WTC11 (cell line): ENCODE measurements around the gene CCDC57. TPM values are rescaled to one million over a fixed set of nuclear protein-coding genes. Genes with fewer than 3 reads are reported as not detected.

Source experiments
- ATAC-seq: fragments of 200-7000 bp; cut with Tn5 transposase; 2 replicates; pipeline ENCODE4 v1.10.0; 2021; ENCODE audit warnings: mild to moderate bottlenecking, moderate library complexity
- CTCF ChIA-PET: fragments of 300-600 bp; sonication (Branson Sonifier 250); formaldehyde crosslinking; loops from one replicate; lab custom pipeline; 2021; ENCODE audit warnings: antibody characterized with exemption; lab: Charles Lee
- POLR2A ChIA-PET: fragments of 350-600 bp; sonication (Branson Sonifier 250); formaldehyde crosslinking; loops from one replicate; lab custom pipeline; 2021; ENCODE audit warnings: antibody characterized with exemption; lab: Charles Lee
- DNase-seq: peaks from one replicate; pipeline ENCODE4 v3.0.0; 2021; ENCODE audit warnings: low spot score
- H3K27ac Mint-ChIP-seq: 2 replicates; pipeline ENCODE4 v1.8.0; 2021; ENCODE audit warnings: mixed read lengths
- H3K27me3 Mint-ChIP-seq: 2 replicates; pipeline ENCODE4 v1.8.0; 2021; ENCODE audit warnings: low read depth, mild to moderate bottlenecking, moderate library complexity, mixed read lengths
- H3K36me3 Mint-ChIP-seq: 2 replicates; pipeline ENCODE4 v1.8.0; 2021; ENCODE audit warnings: mixed read lengths
- H3K4me1 Mint-ChIP-seq: 2 replicates; pipeline ENCODE4 v1.8.0; 2022; ENCODE audit warnings: mixed read lengths
- H3K4me3 Mint-ChIP-seq: 2 replicates; pipeline ENCODE4 v1.8.0; 2021; ENCODE audit warnings: mild to moderate bottlenecking, moderate library complexity, mixed read lengths
- H3K9me3 Mint-ChIP-seq: 2 replicates; pipeline ENCODE4 v1.8.0; 2021; ENCODE audit warnings: mixed read lengths
- AFF4 ChIP-seq: sonication (generic); formaldehyde crosslinking; IDR thresholded peaks from 2 replicates; pipeline ENCODE4 v1.8.1; 2023; ENCODE audit warnings: mild to moderate bottlenecking, missing genetic modification reagents, borderline replicate concordance
- ARID4B ChIP-seq: sonication (generic); formaldehyde crosslinking; IDR thresholded peaks from 2 replicates; pipeline ENCODE4 v1.8.0; 2023; ENCODE audit warnings: missing genetic modification reagents, mild to moderate bottlenecking, borderline replicate concordance
- ATF6 ChIP-seq: sonication (generic); formaldehyde crosslinking; IDR thresholded peaks from 2 replicates; pipeline ENCODE4 v1.8.1; 2023; ENCODE audit warnings: mild to moderate bottlenecking, missing genetic modification reagents
- CTCF ChIP-seq: fragments of 200-600 bp; IDR thresholded peaks from 2 replicates; pipeline ENCODE4 v1.8.0; 2022; ENCODE audit warnings: antibody characterized with exemption
- E2F4 ChIP-seq: sonication (generic); formaldehyde crosslinking; IDR thresholded peaks from 2 replicates; pipeline ENCODE4 v1.8.1; 2022; ENCODE audit warnings: low read depth, mild to moderate bottlenecking, moderate library complexity, missing genetic modification reagents, borderline replicate concordance
- NR2C2 ChIP-seq: sonication (generic); formaldehyde crosslinking; IDR thresholded peaks from 2 replicates; pipeline ENCODE4 v1.8.0; 2022; ENCODE audit warnings: mild to moderate bottlenecking, missing genetic modification reagents
- PREB ChIP-seq: sonication (generic); formaldehyde crosslinking; IDR thresholded peaks from 2 replicates; pipeline ENCODE4 v1.8.1; 2022; ENCODE audit warnings: mild to moderate bottlenecking, missing genetic modification reagents, moderate library complexity, borderline replicate concordance
- ZNF423 ChIP-seq: fragments of 250-450 bp; sonication (Bioruptor Pico); IDR thresholded peaks from 2 replicates; pipeline ENCODE4 v2.1.2; 2022; ENCODE audit warnings: mild to moderate bottlenecking, moderate library complexity
- ZNF512 ChIP-seq: sonication (generic); formaldehyde crosslinking; IDR thresholded peaks from 2 replicates; pipeline ENCODE4 v1.8.1; 2022; ENCODE audit warnings: missing genetic modification reagents, borderline replicate concordance
- ZSCAN18 ChIP-seq: fragments of 250-450 bp; sonication (Bioruptor Pico); IDR thresholded peaks from 2 replicates; pipeline ENCODE4 v2.1.2; 2022; ENCODE audit warnings: mild to moderate bottlenecking, moderate library complexity
- total RNA-seq: library from RNA; stranded (reverse); gene quantifications from 3 replicates; pipeline ENCODE4 v1.2.3, GENCODE V29; 2021

The CCDC57 gene
- total RNA-seq, 1 experiment from 2014 or later: 20.0 TPM

GRCh38 chr17:82110298-82110697, 102.3 kb downstream of the CCDC57 start (continued):
- TF ChIP-seq CTCF (no peak), ARID4B (CRISPR knock-in tag) (no peak), NR2C2 (CRISPR knock-in tag) (no peak), PREB (CRISPR knock-in tag) (no peak)

GRCh38 chr17:82108961-82109475, 103.6 kb downstream of the CCDC57 start:
- no peak overlapping the region for H3K4me3 Mint-ChIP-seq
- ChIA-PET CTCF (interaction anchor here (0.7 to 1.5 kb wide), 4 partner anchors 45 to 87 kb away, joined by 3 to 6 read pairs (median 4); partner anchors contain the start of gene DCXR), POLR2A (no interaction called here)
- H3K27me3 Mint-ChIP-seq: peaks cover 62% of the 10 kb centered on the region
- H3K36me3 Mint-ChIP-seq: no peaks in the 10 kb centered on the region
- H3K9me3 Mint-ChIP-seq: no peaks in the 10 kb centered on the region
- peaks cover 28% of the 10 kb centered on the region for H3K4me1 Mint-ChIP-seq
- no peak for DNase-seq
- H3K27ac Mint-ChIP-seq: no peak overlapping the region; the same call in 1 of the 2 replicates
- no peak for ATAC-seq
- TF ChIP-seq AFF4 (CRISPR knock-in tag) (no peak), ZNF423 (CRISPR knock-in tag) (no peak), ZNF512 (no peak), E2F4 (no peak), ATF6 (CRISPR knock-in tag) (no peak), ZSCAN18 (CRISPR knock-in tag) (no peak), ARID4B (CRISPR knock-in tag) (no peak)
